GM21360 (cell line): ENCODE data around the gene MLX.
"Not testable (repeated sequence)": the region's sequence is repeated elsewhere in the genome, so short reads cannot be mapped to it uniquely, and the experiment has no call there.

Experiments
- ATAC-seq: cut with Tn5 transposase; IDR thresholded peaks from one replicate; pipeline ENCODE4 v1.9.1; 2021; ENCODE audit warnings: mild to moderate bottlenecking, moderate library complexity; ENCODE audit not compliant: unreplicated experiment

Gene MLX

GRCh38 chr17:42536372-42537155, 30.3 kb upstream of the MLX start:
- ATAC-seq: peak; percentile 48

GRCh38 chr17:42537156-42537805, 29.6 kb upstream of the MLX start:
- ATAC-seq: no peak

- no peak for ATAC-seq
Measured at GRCh38 chr17:42537826-42538451, 29.0 kb upstream of the MLX start.

- no peak for ATAC-seq
Measured at GRCh38 chr17:42538482-42538881, 28.4 kb upstream of the MLX start.

GRCh38 chr17:42540558-42540957, 26.3 kb upstream of the MLX start:
- ATAC-seq: not testable (repeated sequence)

- ATAC-seq: no peak
Measured at GRCh38 chr17:42541041-42541833, 25.7 kb upstream of the MLX start.

GRCh38 chr17:42543190-42544079, 23.5 kb upstream of the MLX start:
- ATAC-seq: no peak

- no peak for ATAC-seq
Measured at GRCh38 chr17:42544874-42545283, 22.0 kb upstream of the MLX start.

GRCh38 chr17:42545755-42546505, 21.0 kb upstream of the MLX start:
- not testable (repeated sequence) for ATAC-seq

GRCh38 chr17:42547001-42547461, 19.9 kb upstream of the MLX start:
- ATAC-seq: no peak

GRCh38 chr17:42547698-42548069, 19.2 kb upstream of the MLX start:
- ATAC-seq: no peak

GRCh38 chr17:42548070-42548837, 18.6 kb upstream of the MLX start:
- no peak for ATAC-seq

- ATAC-seq: no peak
Measured at GRCh38 chr17:42548993-42549755, 17.7 kb upstream of the MLX start.

- not testable (repeated sequence) for ATAC-seq
Measured at GRCh38 chr17:42552736-42553135, 14.2 kb upstream of the MLX start, which contains the start of gene HSD17B1. TSS of gene HSD17B1 (plus strand) at chr17:42552923. CDS start at chr17:42552934, 11 bp downstream.

GRCh38 chr17:42553161-42553818, 13.6 kb upstream of the MLX start:
- ATAC-seq: no peak

GRCh38 chr17:42553866-42554249, 13.0 kb upstream of the MLX start:
- ATAC-seq: no peak
